Esophagus (tissue), 2 donors: ENCODE data around the gene CDHR2. TPM values are rescaled to one million over a fixed set of nuclear protein-coding genes. Genes with fewer than 3 reads are reported as not detected.

Source experiments
- H3K27ac ChIP-seq, 2 donors: one replicate each; pipeline ENCODE4 v1.5.1; 2013; ENCODE audit warnings: low read depth in 2 of 2, mild to moderate bottlenecking in 2 of 2, inconsistent platforms in 1 of 2, low read length in 1 of 2, moderate library complexity in 1 of 2
- H3K27me3 ChIP-seq, 2 donors: one replicate each; pipeline ENCODE4 v1.6.1; 2013; ENCODE audit warnings: low read length in 2 of 2, control low read depth in 1 of 2, mild to moderate bottlenecking in 1 of 2; ENCODE audit not compliant: insufficient read depth in 2 of 2, control insufficient read depth in 1 of 2
- H3K36me3 ChIP-seq, 2 donors: one replicate each; pipeline ENCODE4 v1.6.1; 2013; ENCODE audit warnings: low read length in 1 of 2; ENCODE audit not compliant: control insufficient read depth in 2 of 2, insufficient read depth in 2 of 2
- H3K4me1 ChIP-seq, 2 donors: one replicate each; pipeline ENCODE4 v1.6.1; 2013; ENCODE audit warnings: low read length in 1 of 2; ENCODE audit not compliant: control insufficient read depth in 2 of 2, insufficient read depth in 2 of 2
- H3K4me3 ChIP-seq, 2 donors: one replicate each; pipeline ENCODE4 v1.5.1; 2013; ENCODE audit warnings: low read length in 2 of 2, mild to moderate bottlenecking in 2 of 2, low read depth in 1 of 2, moderate library complexity in 1 of 2
- H3K9me3 ChIP-seq, 2 donors: one replicate each; pipeline ENCODE4 v1.6.1; 2013; ENCODE audit warnings: mild to moderate bottlenecking in 2 of 2, low read depth in 1 of 2, low read length in 1 of 2, moderate library complexity in 1 of 2; ENCODE audit not compliant: control insufficient read depth in 2 of 2, insufficient read depth in 1 of 2
- WGBS, 2 donors: extraction: QIAGEN DNeasy Blood & Tissue Kit; methylation state at CpG; one replicate each; pipeline ENCODE4 v1.1.7; 2013; 5-methylcytosine and 5-hydroxymethylcytosine counted together
- polyA plus RNA-seq, 2 donors: library from polyadenylated mRNA; stranded (reverse); fragments of 200-250 nt; gene quantifications; one replicate each; pipeline ENCODE4 v1.2.3, GENCODE V29; 2013
- donor health status: healthy with polysubstance abuse.
- donor health status: Bipolar disorder and iron deficiency.

Gene CDHR2
- polyA plus RNA-seq, 2 donors, result 0.01 to 0.08 TPM

GRCh38 chr5:176532795-176533194 is 16.3 kb upstream of the CDHR2 start:
- peaks cover 2 to 38% of the 10 kb centered on the region in 2 donors for H3K36me3 ChIP-seq
- H3K27me3 ChIP-seq, result no peaks in the 10 kb centered on the region
- peaks cover 8 to 54% of the 10 kb centered on the region in 2 donors for H3K4me1 ChIP-seq
- no peak overlapping the region for H3K4me3 ChIP-seq
- no peaks in the 10 kb centered on the region for H3K9me3 ChIP-seq
- H3K27ac ChIP-seq, result peak overlapping the region; percentile 94 to 99
- 69 to 82% methylated on average over 9 of the region's 9 CpGs for WGBS, 2 donors

GRCh38 chr5:176533390-176533789 is 15.8 kb upstream of the CDHR2 start:
- WGBS, 2 donors, result 17 to 27% methylated on average over 8 of the region's 8 CpGs
- H3K9me3 ChIP-seq, result no peaks in the 10 kb centered on the region
- peaks cover under 1 to 33% of the 10 kb centered on the region in 2 donors for H3K36me3 ChIP-seq
- H3K27me3 ChIP-seq, result no peaks in the 10 kb centered on the region
- peak overlapping the region; percentile 94 to 99 for H3K27ac ChIP-seq
- H3K4me3 ChIP-seq, result peak overlapping the region in 1 of 2 donors; percentile 4
- peaks cover 8 to 52% of the 10 kb centered on the region in 2 donors for H3K4me1 ChIP-seq

- H3K27me3 ChIP-seq, result no peaks in the 10 kb centered on the region
- H3K4me1 ChIP-seq, result peaks cover 8 to 47% of the 10 kb centered on the region in 2 donors
- 4% methylated on average over 10 of the region's 10 CpGs for WGBS, 2 donors
- peak overlapping the region; percentile 94 to 99 for H3K27ac ChIP-seq
- H3K4me3 ChIP-seq, result peak overlapping the region in 1 of 2 donors; percentile 4
- no peaks in the 10 kb centered on the region for H3K9me3 ChIP-seq
- peaks cover 0 to 27% of the 10 kb centered on the region in 2 donors for H3K36me3 ChIP-seq
Measured at GRCh38 chr5:176533894-176534611, 15.1 kb upstream of the CDHR2 start.

GRCh38 chr5:176534640-176535039 is 14.5 kb upstream of the CDHR2 start:
- peaks cover 7 to 41% of the 10 kb centered on the region in 2 donors for H3K4me1 ChIP-seq
- 36 to 40% methylated on average over 4 of the region's 4 CpGs for WGBS, 2 donors
- peaks cover 0 to 21% of the 10 kb centered on the region in 2 donors for H3K36me3 ChIP-seq
- H3K4me3 ChIP-seq, result peak overlapping the region in 1 of 2 donors; percentile 81
- no peaks in the 10 kb centered on the region for H3K9me3 ChIP-seq
- no peaks in the 10 kb centered on the region for H3K27me3 ChIP-seq
- peak overlapping the region; percentile 94 to 99 for H3K27ac ChIP-seq

GRCh38 chr5:176535101-176535663 is 14.0 kb upstream of the CDHR2 start:
- peaks cover 0 to 20% of the 10 kb centered on the region in 2 donors for H3K36me3 ChIP-seq
- 23 to 24% methylated on average over 11 of the region's 11 CpGs for WGBS, 2 donors
- peak overlapping the region; percentile 81 to 84 for H3K4me3 ChIP-seq
- H3K27ac ChIP-seq, result peak overlapping the region; percentile 94 to 99
- no peaks in the 10 kb centered on the region for H3K27me3 ChIP-seq
- peaks cover 5 to 40% of the 10 kb centered on the region in 2 donors for H3K4me1 ChIP-seq
- H3K9me3 ChIP-seq, result no peaks in the 10 kb centered on the region

GRCh38 chr5:176535664-176536131 is 13.4 kb upstream of the CDHR2 start:
- peak overlapping the region; percentile 81 to 84 for H3K4me3 ChIP-seq
- peaks cover 5 to 38% of the 10 kb centered on the region in 2 donors for H3K4me1 ChIP-seq
- H3K27ac ChIP-seq, result peak overlapping the region; percentile 94 to 99
- 0 to 3% methylated on average over 9 of the region's 9 CpGs for WGBS, 2 donors
- peaks cover 0 to 15% of the 10 kb centered on the region in 2 donors for H3K36me3 ChIP-seq
- H3K9me3 ChIP-seq, result no peaks in the 10 kb centered on the region
- H3K27me3 ChIP-seq, result no peaks in the 10 kb centered on the region

- H3K9me3 ChIP-seq, result no peaks in the 10 kb centered on the region
- H3K27ac ChIP-seq, result peak overlapping the region; percentile 94 to 99
- WGBS, 2 donors, result 1 to 2% methylated on average over 32 to 43 of the region's 43 CpGs
- peak overlapping the region; percentile 81 to 84 for H3K4me3 ChIP-seq
- H3K27me3 ChIP-seq, result no peaks in the 10 kb centered on the region
- peaks cover 0 to 10% of the 10 kb centered on the region in 2 donors for H3K36me3 ChIP-seq
- peaks cover 5 to 37% of the 10 kb centered on the region in 2 donors for H3K4me1 ChIP-seq
Measured at GRCh38 chr5:176536132-176536901, 12.8 kb upstream of the CDHR2 start.

- 0% methylated on average over 56 to 63 of the region's 63 CpGs for WGBS, 2 donors
Measured at GRCh38 chr5:176536902-176537553, 12.1 kb upstream of the CDHR2 start, which contains the start of gene RNF44. RNF44 (minus strand) TSS chr5:176537402; CDS start chr5:176532472, 4,930 bp downstream.

More at GRCh38 chr5:176536902-176537553, 12.1 kb upstream of the CDHR2 start, which contains the start of gene RNF44:
- Histone ChIP-seq H3K4me3 (peak within 1 kb of the TSS; percentile 81 to 84), H3K27me3 (no peaks in the 10 kb centered on the region), H3K4me1 (peaks cover 5 to 42% of the 10 kb centered on the region in 2 donors), H3K36me3 (peaks cover 0 to 3% of the 10 kb centered on the region in 2 donors), H3K27ac (peak within 1 kb of the TSS; percentile 94 to 99), H3K9me3 (no peaks in the 10 kb centered on the region)
